H1 (cell line): ENCODE data around the gene S1PR2. TPM values are rescaled to one million over a fixed set of nuclear protein-coding genes. Genes with fewer than 3 reads are reported as not detected.

ENCODE experiments used
- CTCF ChIA-PET: fragments of 300-600 bp; sonication (Branson Sonifier 250); formaldehyde crosslinking; loops from one replicate; lab custom pipeline; 2021; ENCODE audit not compliant: partially characterized antibody; lab: Charles Lee
- POLR2A ChIA-PET: fragments of 300-600 bp; sonication (Branson Sonifier 250); formaldehyde crosslinking; loops from one replicate; lab custom pipeline; 2021; ENCODE audit warnings: inconsistent platforms; ENCODE audit not compliant: partially characterized antibody; lab: Charles Lee
- DNase-seq, 2 experiments: peaks; one replicate each; pipeline versions ENCODE4 v3.0.0 to v3.0.0-alpha.2; 2010 to 2022; ENCODE audit warnings: low spot score in 2 of 2, low read depth in 1 of 2, mixed read lengths in 1 of 2
- FAIRE-seq: peaks from 2 replicates; lab custom pipeline; 2011; peaks lifted over from hg19 to GRCh38; lab: Jason Lieb, UNC
- H2AFZ ChIP-seq: 2 replicates; pipeline ENCODE4 v1.8.1; 2012; ENCODE audit warnings: low read length, inconsistent platforms
- H2AK5ac ChIP-seq: 2 replicates; pipeline ENCODE4 v1.6.1; 2013; ENCODE audit warnings: low read depth, low read length
- H2BK120ac ChIP-seq: replicated peaks from 2 replicates; pipeline ENCODE3; 2013; ENCODE audit warnings: low read depth, low read length, inconsistent platforms
- H2BK12ac ChIP-seq: 2 replicates; pipeline ENCODE4 v1.6.1; 2013; ENCODE audit warnings: low read depth, low read length
- H2BK15ac ChIP-seq: 2 replicates; pipeline ENCODE4 v1.6.1; 2013; ENCODE audit warnings: low read length
- H2BK20ac ChIP-seq: 2 replicates; pipeline ENCODE4 v1.6.1; 2013; ENCODE audit warnings: low read length
- H2BK5ac ChIP-seq: 2 replicates; pipeline ENCODE4 v1.6.1; 2013; ENCODE audit warnings: low read depth, low read length
- H3K14ac ChIP-seq: 2 replicates; pipeline ENCODE4 v1.6.1; 2013; ENCODE audit warnings: inconsistent platforms; ENCODE audit not compliant: insufficient read length
- H3K18ac ChIP-seq: 2 replicates; pipeline ENCODE4 v1.6.1; 2013; ENCODE audit warnings: low read length; ENCODE audit errors: extremely low read depth
- H3K23ac ChIP-seq: 2 replicates; pipeline ENCODE4 v1.6.1; 2013; ENCODE audit warnings: inconsistent platforms; ENCODE audit not compliant: insufficient read length
- H3K23me2 ChIP-seq: 2 replicates; pipeline ENCODE4 v1.6.1; 2013; ENCODE audit warnings: low read depth, low read length
- H3K27ac ChIP-seq: 2 replicates; pipeline ENCODE4 v1.6.1; 2011; ENCODE audit warnings: low read depth, low read length, inconsistent platforms
- H3K27me3 ChIP-seq, 4 experiments: replicated peaks in 1 of 4; 1 replicate in 1 of 4; 2 replicates in 3 of 4; pipeline versions ENCODE4 v1.6.1 to v1.8.1; 2011 to 2013; ENCODE audit warnings: low read length in 3 of 4, mild to moderate bottlenecking in 3 of 4, inconsistent platforms in 2 of 4, mixed read lengths in 2 of 4, moderate library complexity in 1 of 4; ENCODE audit not compliant: control insufficient read depth in 3 of 4, insufficient read depth in 3 of 4; ENCODE audit errors: extremely low read depth in 1 of 4
- H3K36me3 ChIP-seq, 4 experiments: 2 replicates each; pipeline versions ENCODE4 v1.6.1 to v1.8.1; 2011 to 2013; ENCODE audit warnings: mild to moderate bottlenecking in 4 of 4, low read length in 3 of 4, moderate library complexity in 2 of 4, control low read depth in 1 of 4, inconsistent platforms in 1 of 4; ENCODE audit not compliant: insufficient read depth in 4 of 4, control insufficient read depth in 2 of 4
- H3K4ac ChIP-seq: replicated peaks from 2 replicates; pipeline ENCODE3; 2013; ENCODE audit warnings: low read length, low read depth, mixed read lengths, inconsistent platforms; ENCODE audit not compliant: insufficient read length
- H3K4me1 ChIP-seq, 4 experiments: replicated peaks in 1 of 4; 1 replicate in 1 of 4; 2 replicates in 3 of 4; pipeline versions ENCODE4 v1.6.1 to v1.8.1; 2011 to 2013; ENCODE audit warnings: low read length in 3 of 4, inconsistent platforms in 2 of 4, mixed read lengths in 1 of 4; ENCODE audit not compliant: insufficient read depth in 4 of 4, control insufficient read depth in 3 of 4
- H3K4me2 ChIP-seq, 2 experiments: 2 replicates each; pipeline versions ENCODE4 v1.6.1 to v1.8.1; 2011 to 2013; ENCODE audit warnings: low read depth in 2 of 2, low read length in 2 of 2, control low read depth in 1 of 2, inconsistent platforms in 1 of 2, mild to moderate bottlenecking in 1 of 2; ENCODE audit not compliant: insufficient read depth in 1 of 2
- H3K4me3 ChIP-seq, 4 experiments: fragments of 200-600, 300-600 bp in 1 of 4; sonication (generic), shearing (Covaris generic), sonication (Bioruptor Twin) in 1 of 4; 2 replicates each; pipeline versions ENCODE4 v1.5.1 to v1.8.1; 2011 to 2016; ENCODE audit warnings: low read length in 4 of 4, low read depth in 3 of 4, control low read depth in 2 of 4, inconsistent platforms in 2 of 4, mild to moderate bottlenecking in 2 of 4, mixed read lengths in 1 of 4, moderate library complexity in 1 of 4; ENCODE audit not compliant: insufficient read depth in 2 of 4; ENCODE audit errors: extremely low read depth in 1 of 4
- H3K56ac ChIP-seq: replicated peaks from 2 replicates; pipeline ENCODE3; 2013; ENCODE audit warnings: low read depth, mild to moderate bottlenecking, mixed read lengths, low read length, inconsistent platforms; ENCODE audit not compliant: insufficient read length
- H3K79me1 ChIP-seq: 2 replicates; pipeline ENCODE4 v1.6.1; 2013; ENCODE audit warnings: low read depth, low read length, control low read depth
- H3K79me2 ChIP-seq, 2 experiments: 2 replicates each; pipeline versions ENCODE4 v1.6.1 to v1.8.1; 2012 to 2013; ENCODE audit warnings: low read length in 2 of 2, mild to moderate bottlenecking in 2 of 2, inconsistent platforms in 1 of 2; ENCODE audit not compliant: insufficient read depth in 2 of 2, control insufficient read depth in 1 of 2
- H3K9ac ChIP-seq, 4 experiments: replicated peaks in 1 of 4; 1 replicate in 1 of 4; 2 replicates in 3 of 4; pipeline versions ENCODE4 v1.6.1 to v1.8.1; 2011 to 2013; ENCODE audit warnings: low read depth in 3 of 4, low read length in 3 of 4, control low read depth in 2 of 4, mild to moderate bottlenecking in 2 of 4, moderate library complexity in 2 of 4, inconsistent platforms in 1 of 4; ENCODE audit errors: extremely low read depth in 1 of 4
- H3K9me3 ChIP-seq, 2 experiments: 2 replicates each; pipeline versions ENCODE4 v1.6.1 to v1.8.1; 2012 to 2013; ENCODE audit warnings: mild to moderate bottlenecking in 2 of 2, moderate library complexity in 2 of 2, control low read depth in 1 of 2, inconsistent platforms in 1 of 2, low read depth in 1 of 2, low read length in 1 of 2, mixed read lengths in 1 of 2; ENCODE audit not compliant: insufficient read depth in 2 of 2
- H4K20me1 ChIP-seq, 2 experiments: replicated peaks in 1 of 2; 2 replicates each; pipeline versions ENCODE3 to v1.8.1; 2011 to 2013; ENCODE audit warnings: inconsistent platforms in 2 of 2, low read length in 2 of 2, mild to moderate bottlenecking in 1 of 2; ENCODE audit not compliant: insufficient read depth in 2 of 2, control insufficient read depth in 1 of 2
- H4K5ac ChIP-seq: 2 replicates; pipeline ENCODE4 v1.6.1; 2013; ENCODE audit warnings: low read length, low read depth, mixed read lengths, inconsistent platforms; ENCODE audit not compliant: insufficient read length
- H4K8ac ChIP-seq: 2 replicates; pipeline ENCODE4 v1.8.0; 2013; ENCODE audit warnings: mild to moderate bottlenecking, moderate library complexity, low read length, inconsistent platforms; ENCODE audit not compliant: insufficient read depth; ENCODE audit errors: extremely low read depth
- H4K91ac ChIP-seq: replicated peaks from 2 replicates; pipeline ENCODE3; 2013; ENCODE audit warnings: low read length, mixed read lengths, inconsistent platforms; ENCODE audit not compliant: insufficient read length
- ATF3 ChIP-seq: IDR thresholded peaks from 2 replicates; pipeline ENCODE4 v1.6.1; 2011; ENCODE audit warnings: low read depth, mild to moderate bottlenecking, low read length; ENCODE audit not compliant: insufficient read depth
- CREB1 ChIP-seq: IDR thresholded peaks from 2 replicates; pipeline ENCODE4 v1.6.1; 2012; ENCODE audit warnings: inconsistent platforms
- JUND ChIP-seq: IDR thresholded peaks from 2 replicates; pipeline ENCODE4 v1.6.1; 2011; ENCODE audit warnings: mild to moderate bottlenecking, improper control_type of control experiment, low read length
- MAX ChIP-seq: IDR thresholded peaks from 2 replicates; pipeline ENCODE4 v1.6.1; 2012; ENCODE audit warnings: inconsistent platforms
- POLR2A ChIP-seq, 2 experiments: IDR thresholded peaks; 1 replicate in 1 of 2; 2 replicates in 1 of 2; pipeline ENCODE4 v1.6.1; 2011; ENCODE audit warnings: low read depth in 2 of 2, low read length in 2 of 2, mild to moderate bottlenecking in 2 of 2; ENCODE audit errors: control extremely low read depth in 1 of 2
- TBP ChIP-seq: IDR thresholded peaks from 2 replicates; pipeline ENCODE4 v1.6.1; 2011; ENCODE audit warnings: low read depth, low read length, improper control_type of control experiment
- WGBS, 2 experiments: shearing (Covaris generic) in 1 of 2; methylation state at CpG; one replicate each; pipeline versions ENCODE4 v1.1.6 to v1.1.7; 2013 to 2015; ENCODE audit warnings: low lambda C conversion rate in 2 of 2, mixed read lengths in 2 of 2, inconsistent platforms in 1 of 2, low coverage in 1 of 2, missing lambda C conversion rate in 1 of 2; ENCODE audit not compliant: insufficient replicate concordance in 2 of 2, insufficient coverage in 1 of 2, insufficient read length in 1 of 2; ENCODE audit errors: extremely low coverage in 1 of 2, missing lambda C conversion rate in 1 of 2; 5-methylcytosine and 5-hydroxymethylcytosine counted together
- long read RNA-seq, 2 experiments: library from RNA in 1 of 2; library from capped mRNA in 1 of 2; stranded (forward); transcript quantifications; one replicate each; pipeline ENCODE4 v2.0.0, GENCODE V29; 2021; ENCODE audit warnings: inconsistent platforms in 1 of 2
- polyA minus RNA-seq, 3 experiments: library from RNA; depleted of rRNA, polyadenylated mRNA; stranded (reverse); fragments of >200 nt; gene quantifications; 1 replicate in 2 of 3; 2 replicates in 1 of 3; pipeline ENCODE4 v1.2.3, GENCODE V29; 2011
- polyA plus RNA-seq, 7 experiments: library from polyadenylated mRNA; depleted of rRNA in 3 of 7; stranded (reverse) in 5 of 7; unstranded in 2 of 7; fragments of >200 nt in 5 of 7; fragments of 200-250 nt in 2 of 7; gene quantifications; 1 replicate in 5 of 7; 2 replicates in 1 of 7; 4 replicates in 1 of 7; pipeline versions ENCODE4 v1.2.1 to v1.2.3, GENCODE V29; 2011 to 2013; ENCODE audit warnings: missing spikeins in 2 of 7, mixed read lengths in 2 of 7
- total RNA-seq: library from RNA; stranded (reverse); fragmentation: NEBNext Ultra II Directional; extraction: Animal tissue kit (Norgen Biotek cat#: 25700); gene quantifications from 2 replicates; pipeline ENCODE4 v1.2.1, GENCODE V29; 2021
- TF ChIP-seq, protein P1 (sequence below): IDR thresholded peaks from 2 replicates; pipeline ENCODE4 v1.6.1; 2012; ENCODE audit warnings: inconsistent platforms

Gene S1PR2
- 18.7 and 19.4 TPM in 2 replicates for total RNA-seq
- 16.2 and 17.5 TPM in 2 replicates for polyA plus RNA-seq (2011; rRNA removed)
- 10.4 TPM for polyA plus RNA-seq (2011; cell fraction: cytosol; rRNA removed)
- polyA plus RNA-seq (2011; cell fraction: nucleus; rRNA removed): 8.7 TPM
- 7.0 to 10.5 TPM (median 9.3 TPM) in 4 replicates for polyA plus RNA-seq (2012, experiment 1 of 2)
- 7.1 TPM for polyA plus RNA-seq (2012, experiment 2 of 2)
- 12.6 TPM for polyA plus RNA-seq (2013, experiment 1 of 2)
- 15.2 TPM for polyA plus RNA-seq (2013, experiment 2 of 2)
- 32.0 and 38.5 TPM in 2 replicates for polyA minus RNA-seq (2011; rRNA and poly(A)+ RNA removed)
- polyA minus RNA-seq (2011; cell fraction: cytosol; rRNA and poly(A)+ RNA removed): 22.8 TPM
- polyA minus RNA-seq (2011; cell fraction: nucleus; rRNA and poly(A)+ RNA removed): 10.4 TPM
- long read RNA-seq, experiment 1: 0 reads
- long read RNA-seq, experiment 2, partial matches to known transcripts: 0 of 1 reads
- long read RNA-seq, experiment 2, other reads (novel, unspliced or antisense): 1 of 1 reads

DNA sequence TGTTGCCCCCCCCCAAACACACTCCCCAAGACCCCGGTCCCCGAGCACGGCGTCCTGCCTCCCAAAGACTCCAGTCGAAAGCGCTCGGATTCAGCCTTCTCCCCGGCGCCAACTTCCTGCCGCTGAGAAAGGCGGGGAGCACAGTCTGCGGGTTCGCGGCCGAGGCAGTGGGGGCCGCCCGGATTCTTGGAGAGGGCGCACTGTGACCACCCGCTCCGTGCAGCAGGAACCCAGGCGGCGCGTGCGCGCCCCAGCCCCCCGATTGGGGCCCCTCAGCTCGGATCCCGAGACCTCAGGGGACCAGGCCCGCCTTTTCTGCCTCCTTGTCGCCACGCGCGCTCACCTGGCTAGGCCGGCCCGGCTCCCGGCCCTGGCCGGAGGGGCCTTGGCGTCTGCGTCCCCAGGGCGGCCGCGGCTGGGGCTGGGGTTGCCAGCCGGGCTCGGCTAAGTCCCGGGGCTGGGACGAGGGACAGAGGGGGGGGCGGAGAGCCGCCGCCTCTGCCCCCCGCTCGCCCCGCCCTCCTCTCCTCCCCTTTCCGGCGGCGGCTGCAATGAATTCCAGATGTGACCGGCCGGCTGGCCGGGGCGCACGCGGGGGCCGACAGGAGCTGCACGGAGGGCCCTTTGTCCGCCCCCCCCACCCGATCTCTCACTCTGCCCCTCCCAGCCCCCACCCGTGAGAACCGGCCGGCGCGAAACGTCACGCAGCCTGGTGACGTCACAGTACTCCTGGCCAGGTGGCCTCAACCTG is at the start of gene S1PR2:
S1PR2 (minus strand) TSS at position 471 of the 751 bp plus-strand sequence. CDS start 6,426 bp downstream, outside the sequence.
- peaks cover 6 to 9% of the 10 kb centered on the region in 2 experiments for H4K20me1 ChIP-seq
- peaks cover 9% of the 10 kb centered on the region for H3K79me1 ChIP-seq
- peak within 1 kb of the TSS; percentile 83 for H3K27ac ChIP-seq
- H3K4ac ChIP-seq: no peak within 1 kb of the TSS
- H2BK12ac ChIP-seq: peak within 1 kb of the TSS; percentile 68
- peaks cover 0 to 12% of the 10 kb centered on the region in 2 experiments; a peak in 2 of 4 replicates for H3K79me2 ChIP-seq
- peak within 1 kb of the TSS; percentile 61 to 88 (median 78) for H3K4me3 ChIP-seq
- CTCF ChIA-PET: interaction anchor here (1.1 to 6.4 kb wide), 3 partner anchors 16 to 23 kb away, joined by 4 to 59 read pairs (median 57); no protein-coding TSS in a partner anchor
- peaks cover 10% of the 10 kb centered on the region; the same call in 1 of the 2 replicates for H3K23me2 ChIP-seq
- H3K27me3 ChIP-seq: 0 out of 7 replicates have a peak, but pooled peaks cover 0 to 3% (median 0%) of the 10 kb centered on the region in 4 experiments
- DNase-seq: peak in 1 of 2 experiments; percentile 87
- H3K9me3 ChIP-seq: no peaks in the 10 kb centered on the region
- H3K4me1 ChIP-seq: peaks cover 3 to 7% (median 3%) of the 10 kb centered on the region in 4 experiments; a peak in 4 of 7 replicates
- H2AK5ac ChIP-seq: peak within 1 kb of the TSS; percentile 39
- peak within 1 kb of the TSS; percentile 71 for H3K18ac ChIP-seq
- H2BK20ac ChIP-seq: no peak within 1 kb of the TSS
- peak within 1 kb of the TSS; percentile 61 to 94 (median 82) for H3K9ac ChIP-seq
- FAIRE-seq: no peak
- peak within 1 kb of the TSS; percentile 77 for H3K56ac ChIP-seq
- no peaks in the 10 kb centered on the region for H3K36me3 ChIP-seq
- H4K5ac ChIP-seq: peak within 1 kb of the TSS; percentile 65
- H4K91ac ChIP-seq: peak within 1 kb of the TSS; percentile 84
- peak within 1 kb of the TSS; percentile 88; the same call in 1 of the 2 replicates for H2BK15ac ChIP-seq
- H3K23ac ChIP-seq: no peak within 1 kb of the TSS
- H4K8ac ChIP-seq: peak within 1 kb of the TSS; percentile 97
- POLR2A ChIA-PET: interaction anchor here (0.6 to 2.1 kb wide), 6 partner anchors 9 to 129 kb away, joined by 3 to 9 read pairs (median 4); partner anchors contain the start of genes DNMT1 and MRPL4
- H2BK5ac ChIP-seq: peak within 1 kb of the TSS; percentile 66; the same call in 1 of the 2 replicates
- peak within 1 kb of the TSS; percentile 81 to 82 for H3K4me2 ChIP-seq
- 1% methylated on average over 36 of the region's 73 CpGs; no CpG with 5 or more reads in 1 of the 2 experiments for WGBS, 2 experiments
- H2BK120ac ChIP-seq: peak within 1 kb of the TSS; percentile 72
- 0 out of 2 replicates have a peak within 1 kb of the TSS, but pooled peaks have one; percentile 24 for H2AFZ ChIP-seq
- H3K14ac ChIP-seq: no peak within 1 kb of the TSS
- TF ChIP-seq, protein P1, sequence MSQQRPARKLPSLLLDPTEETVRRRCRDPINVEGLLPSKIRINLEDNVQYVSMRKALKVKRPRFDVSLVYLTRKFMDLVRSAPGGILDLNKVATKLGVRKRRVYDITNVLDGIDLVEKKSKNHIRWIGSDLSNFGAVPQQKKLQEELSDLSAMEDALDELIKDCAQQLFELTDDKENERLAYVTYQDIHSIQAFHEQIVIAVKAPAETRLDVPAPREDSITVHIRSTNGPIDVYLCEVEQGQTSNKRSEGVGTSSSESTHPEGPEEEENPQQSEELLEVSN: peak; percentile 63; the same call in 1 of the 2 replicates
- TF ChIP-seq JUND (peak; percentile 48; the same call in 1 of the 2 replicates), POLR2A (IDR thresholded peaks at IDR 0.05; ENCODE audit: control extremely low read depth in 1 of 2, low read depth in 2 of 2, low read length in 2 of 2) (peak; percentile 43 to 52), TBP (peak; percentile 45; the same call in 1 of the 2 replicates), ATF3 (no peak), CREB1 (peak; percentile 94), MAX (peak; percentile 22; the same call in 1 of the 2 replicates)
